Urinary bladder (tissue), 4 donors: ENCODE data around the gene C2orf66. TPM values are rescaled to one million over a fixed set of nuclear protein-coding genes. Genes with fewer than 3 reads are reported as not detected.

ENCODE experiments used
- DNase-seq: peaks from one replicate; pipeline ENCODE4 v3.0.0-alpha.2; 2015; ENCODE audit errors: extremely low spot score
- H3K27ac ChIP-seq: one replicate; pipeline ENCODE4 v1.5.1; 2013; ENCODE audit warnings: low read depth, mild to moderate bottlenecking, moderate library complexity
- H3K36me3 ChIP-seq: one replicate; pipeline ENCODE4 v1.6.1; 2013; ENCODE audit warnings: mild to moderate bottlenecking, moderate library complexity; ENCODE audit not compliant: insufficient read depth
- H3K4me1 ChIP-seq: one replicate; pipeline ENCODE4 v1.6.1; 2013; ENCODE audit warnings: mild to moderate bottlenecking, moderate library complexity; ENCODE audit not compliant: insufficient read depth
- H3K4me3 ChIP-seq: one replicate; pipeline ENCODE4 v1.5.1; 2013; ENCODE audit warnings: low read depth, low read length
- WGBS: extraction: QIAGEN DNeasy Blood & Tissue Kit; methylation state at CpG from one replicate; pipeline ENCODE4 v1.1.7; 2013; 5-methylcytosine and 5-hydroxymethylcytosine counted together
- polyA plus RNA-seq: library from polyadenylated mRNA; stranded (reverse); fragments of 200-250 nt; gene quantifications from one replicate; pipeline ENCODE4 v1.2.3, GENCODE V29; 2013
- total RNA-seq: library from RNA; depleted of rRNA; stranded (reverse); fragments of >200 nt; gene quantifications from one replicate; pipeline ENCODE4 v1.2.3, GENCODE V29; 2014
- donor health status: healthy with polysubstance abuse.
- donor health status: healthy.

Gene C2orf66
- total RNA-seq (0.32 TPM), polyA plus RNA-seq (0.10 TPM)

GRCh38 chr2:196809260-196809659, at the start of gene C2orf66:
C2orf66 (minus strand) TSS chr2:196809355; CDS start chr2:196809336, 19 bp downstream.
- Histone ChIP-seq H3K4me3 (no peak within 1 kb of the TSS), H3K4me1 (no peaks in the 10 kb centered on the region), H3K36me3 (no peaks in the 10 kb centered on the region), H3K27ac (no peak within 1 kb of the TSS)
- no peak for DNase-seq
- WGBS, result 77% methylated on average over 1 of the region's 1 CpG

GRCh38 chr2:196854629-196855028, 45.5 kb upstream of the C2orf66 start:
- H3K27ac ChIP-seq, result no peak overlapping the region
- no peak overlapping the region for H3K4me3 ChIP-seq
- no peak for DNase-seq
- no peaks in the 10 kb centered on the region for H3K4me1 ChIP-seq
- H3K36me3 ChIP-seq, result peaks cover 5% of the 10 kb centered on the region
- WGBS, result 94% methylated on average over 1 of the region's 1 CpG

- H3K27ac ChIP-seq, result no peak overlapping the region
- DNase-seq, result no peak
- 49% methylated on average over 4 of the region's 4 CpGs for WGBS
- peaks cover 5% of the 10 kb centered on the region for H3K36me3 ChIP-seq
- H3K4me1 ChIP-seq, result no peaks in the 10 kb centered on the region
- H3K4me3 ChIP-seq, result no peak overlapping the region
Observed at GRCh38 chr2:196853301-196854087, 44.3 kb upstream of the C2orf66 start.

GRCh38 chr2:196851088-196851487, 41.9 kb upstream of the C2orf66 start:
- Histone ChIP-seq H3K4me3 (no peak overlapping the region), H3K27ac (no peak overlapping the region), H3K36me3 (no peaks in the 10 kb centered on the region), H3K4me1 (no peaks in the 10 kb centered on the region)
- 73% methylated on average over 1 of the region's 1 CpG for WGBS
- DNase-seq, result no peak

GRCh38 chr2:196849895-196850294, 40.7 kb upstream of the C2orf66 start:
- Histone ChIP-seq H3K27ac (no peak overlapping the region), H3K4me1 (no peaks in the 10 kb centered on the region), H3K36me3 (no peaks in the 10 kb centered on the region), H3K4me3 (no peak overlapping the region)
- DNase-seq, result no peak

GRCh38 chr2:196846295-196846694, 37.1 kb upstream of the C2orf66 start:
- no peak overlapping the region for H3K27ac ChIP-seq
- DNase-seq, result no peak
- H3K36me3 ChIP-seq, result no peaks in the 10 kb centered on the region
- H3K4me1 ChIP-seq, result no peaks in the 10 kb centered on the region
- no peak overlapping the region for H3K4me3 ChIP-seq

GRCh38 chr2:196845371-196845770, 36.2 kb upstream of the C2orf66 start:
- Histone ChIP-seq H3K4me3 (no peak overlapping the region), H3K36me3 (no peaks in the 10 kb centered on the region), H3K4me1 (no peaks in the 10 kb centered on the region), H3K27ac (no peak overlapping the region)
- no peak for DNase-seq
- 87% methylated on average over 3 of the region's 3 CpGs for WGBS

- peaks cover 1% of the 10 kb centered on the region for H3K36me3 ChIP-seq
- DNase-seq, result no peak
- no peak overlapping the region for H3K4me3 ChIP-seq
- 92% methylated on average over 2 of the region's 2 CpGs for WGBS
- H3K4me1 ChIP-seq, result no peaks in the 10 kb centered on the region
- no peak overlapping the region for H3K27ac ChIP-seq
Observed at GRCh38 chr2:196840171-196840570, 31.0 kb upstream of the C2orf66 start.

GRCh38 chr2:196839574-196839973, 30.4 kb upstream of the C2orf66 start:
- Histone ChIP-seq H3K27ac (no peak overlapping the region), H3K36me3 (peaks cover 1% of the 10 kb centered on the region), H3K4me3 (no peak overlapping the region), H3K4me1 (no peaks in the 10 kb centered on the region)
- 81% methylated on average over 2 of the region's 2 CpGs for WGBS
- DNase-seq, result no peak

- Histone ChIP-seq H3K4me1 (no peaks in the 10 kb centered on the region), H3K27ac (no peak overlapping the region), H3K4me3 (no peak overlapping the region), H3K36me3 (peaks cover 1% of the 10 kb centered on the region)
- DNase-seq, result no peak
Observed at GRCh38 chr2:196836440-196836839, 27.3 kb upstream of the C2orf66 start.

GRCh38 chr2:196830701-196831100, 21.5 kb upstream of the C2orf66 start:
- H3K4me3 ChIP-seq, result no peak overlapping the region
- H3K4me1 ChIP-seq, result no peaks in the 10 kb centered on the region
- DNase-seq, result no peak
- 94% methylated on average over 1 of the region's 1 CpG for WGBS
- no peak overlapping the region for H3K27ac ChIP-seq
- no peaks in the 10 kb centered on the region for H3K36me3 ChIP-seq

- Histone ChIP-seq H3K4me3 (no peak overlapping the region), H3K27ac (no peak overlapping the region), H3K36me3 (no peaks in the 10 kb centered on the region), H3K4me1 (no peaks in the 10 kb centered on the region)
- no peak for DNase-seq
- WGBS, result 66% methylated on average over 2 of the region's 2 CpGs
Observed at GRCh38 chr2:196827356-196827755, 18.2 kb upstream of the C2orf66 start.

GRCh38 chr2:196823750-196824522, 14.8 kb upstream of the C2orf66 start:
- DNase-seq, result no peak
- Histone ChIP-seq H3K4me1 (no peaks in the 10 kb centered on the region), H3K36me3 (no peaks in the 10 kb centered on the region), H3K4me3 (no peak overlapping the region), H3K27ac (no peak overlapping the region)

GRCh38 chr2:196821195-196821594, 12.0 kb upstream of the C2orf66 start:
- no peak for DNase-seq
- 95% methylated on average over 1 of the region's 1 CpG for WGBS

More at GRCh38 chr2:196821195-196821594, 12.0 kb upstream of the C2orf66 start:
- H3K4me1 ChIP-seq, result no peaks in the 10 kb centered on the region
- H3K4me3 ChIP-seq, result no peak overlapping the region
- no peak overlapping the region for H3K27ac ChIP-seq
- no peaks in the 10 kb centered on the region for H3K36me3 ChIP-seq
